Inferior parietal cortex (tissue), 1 donor: ENCODE results near the gene SCRN1.
A peak's percentile ranks its signal among the peaks of the same experiment; 100 is the strongest.

Experiments used
- DNase-seq: peaks from one replicate; pipeline ENCODE4 v3.0.0-alpha.2; 2016; ENCODE audit errors: extremely low spot score

SCRN1 gene

GRCh38 chr7:29989257-29989995 is at the start of gene SCRN1:
TSS of gene SCRN1 (minus strand) at chr7:29989801. CDS start at chr7:29969067, 20,734 bp downstream.
- DNase-seq: no peak

- DNase-seq: no peak
Measured at GRCh38 chr7:30038196-30038980, 48.8 kb upstream of the SCRN1 start.

- no peak for DNase-seq
Measured at GRCh38 chr7:30036220-30036619, 46.6 kb upstream of the SCRN1 start.

- DNase-seq: no peak
Measured at GRCh38 chr7:30034501-30034900, 44.9 kb upstream of the SCRN1 start.

GRCh38 chr7:30032310-30033125 is 42.9 kb upstream of the SCRN1 start:
- DNase-seq: no peak

GRCh38 chr7:30029696-30030095 is 40.1 kb upstream of the SCRN1 start:
- DNase-seq: no peak

- DNase-seq: peak; percentile 51
Measured at GRCh38 chr7:30028749-30029635, 39.4 kb upstream of the SCRN1 start.

GRCh38 chr7:30028216-30028748 is 38.7 kb upstream of the SCRN1 start, which contains the start of gene PLEKHA8:
TSS of gene PLEKHA8 (plus strand) at chr7:30028412. CDS start at chr7:30028763, 351 bp downstream.
- peak; percentile 93 for DNase-seq

GRCh38 chr7:30027740-30028215 is 38.2 kb upstream of the SCRN1 start:
- no peak for DNase-seq

GRCh38 chr7:30027065-30027456 is 37.5 kb upstream of the SCRN1 start:
- peak; percentile 73 for DNase-seq

GRCh38 chr7:30026229-30027064 is 36.8 kb upstream of the SCRN1 start, which contains the start of gene FKBP14:
TSS of gene FKBP14 (minus strand) at chr7:30026702. CDS start at chr7:30026508, 194 bp downstream.
- peak; percentile 99 for DNase-seq

- DNase-seq: no peak
Measured at GRCh38 chr7:30023524-30023923, 33.9 kb upstream of the SCRN1 start.

GRCh38 chr7:30022991-30023390 is 33.4 kb upstream of the SCRN1 start:
- DNase-seq: no peak

- DNase-seq: no peak
Measured at GRCh38 chr7:30020535-30020934, 30.9 kb upstream of the SCRN1 start.

GRCh38 chr7:30019960-30020359 is 30.4 kb upstream of the SCRN1 start:
- no peak for DNase-seq

- DNase-seq: no peak
Measured at GRCh38 chr7:30019387-30019786, 29.8 kb upstream of the SCRN1 start.

GRCh38 chr7:30018451-30018850 is 28.9 kb upstream of the SCRN1 start:
- DNase-seq: no peak

GRCh38 chr7:30012757-30013156 is 23.2 kb upstream of the SCRN1 start:
- DNase-seq: no peak

GRCh38 chr7:30010021-30010420 is 20.4 kb upstream of the SCRN1 start:
- DNase-seq: no peak

GRCh38 chr7:30005464-30005863 is 15.9 kb upstream of the SCRN1 start:
- no peak for DNase-seq
